HepG2 (cell line): ENCODE data around the gene ZCCHC8. TPM values are rescaled to one million over a fixed set of nuclear protein-coding genes. Genes with fewer than 3 reads are reported as not detected.

Source experiments
- DBP ChIP-seq: sonication (generic); formaldehyde crosslinking; IDR thresholded peaks from 2 replicates; pipeline ENCODE4 v1.4.0; 2020; ENCODE audit warnings: missing genetic modification reagents; ENCODE audit errors: not compliant biosample characterization
- KAT2B ChIP-seq: fragments of 150-350 bp; IDR thresholded peaks from 2 replicates; pipeline ENCODE4 v1.6.1; 2014; ENCODE audit warnings: low read depth, low read length, borderline replicate concordance
- NR1H2 ChIP-seq: sonication (generic); formaldehyde crosslinking; IDR thresholded peaks from 2 replicates; pipeline ENCODE4 v1.8.1; 2022; ENCODE audit warnings: low read depth, missing genetic modification reagents, borderline replicate concordance
- ZBTB4 ChIP-seq: sonication (generic); formaldehyde crosslinking; IDR thresholded peaks from 2 replicates; pipeline ENCODE4 v1.4.0; 2020; ENCODE audit warnings: missing genetic modification reagents, mild to moderate bottlenecking, borderline replicate concordance
- ZNF224 ChIP-seq: sonication (generic); formaldehyde crosslinking; IDR thresholded peaks from 2 replicates; pipeline ENCODE4 v1.5.0; 2020; ENCODE audit warnings: mild to moderate bottlenecking, missing genetic modification reagents
- ZNF251 ChIP-seq: sonication (generic); formaldehyde crosslinking; IDR thresholded peaks from 2 replicates; pipeline ENCODE4 v1.9.0; 2021; ENCODE audit warnings: mild to moderate bottlenecking, missing genetic modification reagents
- ZNF276 ChIP-seq: sonication (generic); formaldehyde crosslinking; IDR thresholded peaks from 2 replicates; pipeline ENCODE4 v1.4.0; 2020; ENCODE audit warnings: mild to moderate bottlenecking, low read depth, missing genetic modification reagents
- ZNF337 ChIP-seq: sonication (generic); formaldehyde crosslinking; IDR thresholded peaks from 2 replicates; pipeline ENCODE4 v1.5.1; 2020; ENCODE audit warnings: missing genetic modification reagents, low read depth, mild to moderate bottlenecking, borderline replicate concordance
- ZNF598 ChIP-seq: sonication (generic); formaldehyde crosslinking; IDR thresholded peaks from 2 replicates; pipeline ENCODE4 v1.5.1; 2020; ENCODE audit warnings: mild to moderate bottlenecking, missing genetic modification reagents, borderline replicate concordance
- polyA plus RNA-seq, 8 experiments: library from polyadenylated mRNA; depleted of rRNA in 3 of 8; stranded (reverse) in 7 of 8; unstranded in 1 of 8; fragments of >200 nt; fragmentation: Illumina TruSeq in 4 of 8; extraction: Trizol in 4 of 8; gene quantifications; 2 replicates each; pipeline versions ENCODE4 v1.2.1 to v1.2.3, GENCODE V29; 2011 to 2016; ENCODE audit warnings: low read depth in 4 of 8, missing spikeins in 1 of 8, mixed read lengths in 1 of 8; ENCODE audit not compliant: insufficient read depth in 1 of 8
- total RNA-seq, 5 experiments: library from RNA; depleted of rRNA; stranded (reverse); fragments of >200 nt; fragmentation: Illumina TruSeq; extraction: Trizol; gene quantifications; 2 replicates each; pipeline ENCODE4 v1.2.3, GENCODE V29; 2016; ENCODE audit warnings: low read depth in 1 of 5
- TF ChIP-seq, protein P1 (sequence below): sonication (generic); formaldehyde crosslinking; IDR thresholded peaks from 2 replicates; pipeline ENCODE4 v1.8.0; 2022; ENCODE audit warnings: mild to moderate bottlenecking, missing genetic modification reagents, moderate library complexity
- TF ChIP-seq, protein P2 (sequence below): sonication (generic); formaldehyde crosslinking; IDR thresholded peaks from 2 replicates; pipeline ENCODE4 v1.5.0; 2020; ENCODE audit warnings: mild to moderate bottlenecking, missing genetic modification reagents
- TF ChIP-seq, protein P3 (sequence below): sonication (generic); formaldehyde crosslinking; IDR thresholded peaks from 2 replicates; pipeline ENCODE4 v1.5.1; 2020; ENCODE audit warnings: mild to moderate bottlenecking, missing genetic modification reagents, moderate library complexity

The ZCCHC8 gene
- total and polyA plus RNA-seq, 2 of the 13 experiments (the other 11 are each of a cell fraction or from before 2014, with no cell fraction given), result 18.6 to 20.9 TPM

GRCh38 chr12:122499991-122500684 lies 594 bp downstream of the ZCCHC8 start (continued):
- TF ChIP-seq ZNF337 (no peak), ZNF224 (CRISPR knock-in tag) (no peak; the same call in 1 of the 2 replicates), NR1H2 (no peak), ZBTB4 (CRISPR knock-in tag) (no peak), KAT2B (no peak), DBP (CRISPR knock-in tag) (no peak), ZNF251 (no peak), ZNF598 (CRISPR knock-in tag) (no peak), ZNF276 (CRISPR knock-in tag) (no peak)
- TF ChIP-seq, protein P1, sequence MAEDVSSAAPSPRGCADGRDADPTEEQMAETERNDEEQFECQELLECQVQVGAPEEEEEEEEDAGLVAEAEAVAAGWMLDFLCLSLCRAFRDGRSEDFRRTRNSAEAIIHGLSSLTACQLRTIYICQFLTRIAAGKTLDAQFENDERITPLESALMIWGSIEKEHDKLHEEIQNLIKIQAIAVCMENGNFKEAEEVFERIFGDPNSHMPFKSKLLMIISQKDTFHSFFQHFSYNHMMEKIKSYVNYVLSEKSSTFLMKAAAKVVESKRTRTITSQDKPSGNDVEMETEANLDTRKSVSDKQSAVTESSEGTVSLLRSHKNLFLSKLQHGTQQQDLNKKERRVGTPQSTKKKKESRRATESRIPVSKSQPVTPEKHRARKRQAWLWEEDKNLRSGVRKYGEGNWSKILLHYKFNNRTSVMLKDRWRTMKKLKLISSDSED (CRISPR knock-in tag), result no peak
- TF ChIP-seq, protein P2, sequence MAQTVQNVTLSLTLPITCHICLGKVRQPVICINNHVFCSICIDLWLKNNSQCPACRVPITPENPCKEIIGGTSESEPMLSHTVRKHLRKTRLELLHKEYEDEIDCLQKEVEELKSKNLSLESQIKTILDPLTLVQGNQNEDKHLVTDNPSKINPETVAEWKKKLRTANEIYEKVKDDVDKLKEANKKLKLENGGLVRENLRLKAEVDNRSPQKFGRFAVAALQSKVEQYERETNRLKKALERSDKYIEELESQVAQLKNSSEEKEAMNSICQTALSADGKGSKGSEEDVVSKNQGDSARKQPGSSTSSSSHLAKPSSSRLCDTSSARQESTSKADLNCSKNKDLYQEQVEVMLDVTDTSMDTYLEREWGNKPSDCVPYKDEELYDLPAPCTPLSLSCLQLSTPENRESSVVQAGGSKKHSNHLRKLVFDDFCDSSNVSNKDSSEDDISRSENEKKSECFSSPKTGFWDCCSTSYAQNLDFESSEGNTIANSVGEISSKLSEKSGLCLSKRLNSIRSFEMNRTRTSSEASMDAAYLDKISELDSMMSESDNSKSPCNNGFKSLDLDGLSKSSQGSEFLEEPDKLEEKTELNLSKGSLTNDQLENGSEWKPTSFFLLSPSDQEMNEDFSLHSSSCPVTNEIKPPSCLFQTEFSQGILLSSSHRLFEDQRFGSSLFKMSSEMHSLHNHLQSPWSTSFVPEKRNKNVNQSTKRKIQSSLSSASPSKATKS (CRISPR knock-in tag), result no peak
- TF ChIP-seq, protein P3, sequence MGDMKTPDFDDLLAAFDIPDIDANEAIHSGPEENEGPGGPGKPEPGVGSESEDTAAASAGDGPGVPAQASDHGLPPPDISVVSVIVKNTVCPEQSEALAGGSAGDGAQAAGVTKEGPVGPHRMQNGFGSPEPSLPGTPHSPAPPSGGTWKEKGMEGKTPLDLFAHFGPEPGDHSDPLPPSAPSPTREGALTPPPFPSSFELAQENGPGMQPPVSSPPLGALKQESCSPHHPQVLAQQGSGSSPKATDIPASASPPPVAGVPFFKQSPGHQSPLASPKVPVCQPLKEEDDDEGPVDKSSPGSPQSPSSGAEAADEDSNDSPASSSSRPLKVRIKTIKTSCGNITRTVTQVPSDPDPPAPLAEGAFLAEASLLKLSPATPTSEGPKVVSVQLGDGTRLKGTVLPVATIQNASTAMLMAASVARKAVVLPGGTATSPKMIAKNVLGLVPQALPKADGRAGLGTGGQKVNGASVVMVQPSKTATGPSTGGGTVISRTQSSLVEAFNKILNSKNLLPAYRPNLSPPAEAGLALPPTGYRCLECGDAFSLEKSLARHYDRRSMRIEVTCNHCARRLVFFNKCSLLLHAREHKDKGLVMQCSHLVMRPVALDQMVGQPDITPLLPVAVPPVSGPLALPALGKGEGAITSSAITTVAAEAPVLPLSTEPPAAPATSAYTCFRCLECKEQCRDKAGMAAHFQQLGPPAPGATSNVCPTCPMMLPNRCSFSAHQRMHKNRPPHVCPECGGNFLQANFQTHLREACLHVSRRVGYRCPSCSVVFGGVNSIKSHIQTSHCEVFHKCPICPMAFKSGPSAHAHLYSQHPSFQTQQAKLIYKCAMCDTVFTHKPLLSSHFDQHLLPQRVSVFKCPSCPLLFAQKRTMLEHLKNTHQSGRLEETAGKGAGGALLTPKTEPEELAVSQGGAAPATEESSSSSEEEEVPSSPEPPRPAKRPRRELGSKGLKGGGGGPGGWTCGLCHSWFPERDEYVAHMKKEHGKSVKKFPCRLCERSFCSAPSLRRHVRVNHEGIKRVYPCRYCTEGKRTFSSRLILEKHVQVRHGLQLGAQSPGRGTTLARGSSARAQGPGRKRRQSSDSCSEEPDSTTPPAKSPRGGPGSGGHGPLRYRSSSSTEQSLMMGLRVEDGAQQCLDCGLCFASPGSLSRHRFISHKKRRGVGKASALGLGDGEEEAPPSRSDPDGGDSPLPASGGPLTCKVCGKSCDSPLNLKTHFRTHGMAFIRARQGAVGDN (CRISPR knock-in tag), result no peak
